Esophagus squamous epithelium (tissue), 5 donors: ENCODE measurements around the gene YIPF6. TPM values are rescaled to one million over a fixed set of nuclear protein-coding genes. Genes with fewer than 3 reads are reported as not detected.
"Not testable (repeated sequence)": the region's sequence is repeated elsewhere in the genome, so short reads cannot be mapped to it uniquely, and the experiment has no call there.

Source experiments
- DNase-seq: peaks from one replicate; lab custom pipeline; 2025; lab: John Stamatoyannopoulos, UW
- H3K27ac ChIP-seq, 4 donors: fragments of 200-600 bp; sonication (generic); one replicate each; pipeline ENCODE4 v1.5.1; 2016 to 2019; ENCODE audit warnings: mild to moderate bottlenecking in 1 of 4
- H3K27me3 ChIP-seq, 4 donors: fragments of 200-600 bp; sonication (generic); 1 replicate in 3 of 4; 2 replicates in 1 of 4; pipeline versions ENCODE4 v1.5.1 to v1.6.0; 2017 to 2021; ENCODE audit warnings: antibody characterized with exemption in 1 of 4
- H3K36me3 ChIP-seq, 3 donors: fragments of 200-600 bp; sonication (generic); one replicate each; pipeline ENCODE4 v1.5.1; 2016 to 2019
- H3K4me1 ChIP-seq, 3 donors: fragments of 200-600 bp; sonication (generic); one replicate each; pipeline ENCODE4 v1.5.1; 2017 to 2019
- H3K4me3 ChIP-seq, 4 donors: fragments of 200-600 bp; sonication (generic); 1 replicate in 3 of 4; 2 replicates in 1 of 4; pipeline ENCODE4 v1.5.1; 2016 to 2019; ENCODE audit warnings: mild to moderate bottlenecking in 2 of 4, moderate library complexity in 1 of 4
- H3K9me3 ChIP-seq, 3 donors: fragments of 200-600 bp; sonication (generic); one replicate each; pipeline ENCODE4 v1.5.1; 2016 to 2019
- POLR2A ChIP-seq, 4 donors: fragments of 450-650 bp; IDR thresholded peaks; one replicate each; pipeline ENCODE4 v1.6.1; 2017; ENCODE audit warnings: antibody characterized with exemption in 4 of 4, mild to moderate bottlenecking in 4 of 4, moderate library complexity in 3 of 4
- WGBS, 2 donors: methylation state at CpG; one replicate each; pipeline ENCODE4 v1.1.5; 2018; 5-methylcytosine and 5-hydroxymethylcytosine counted together
- intact Hi-C: fragments of 100-400 bp; cut with DNase I; formaldehyde crosslinking; loops from one replicate; pipeline ENCODE4 v1.15.0; 2022
- total RNA-seq, 4 donors: library from RNA; depleted of rRNA; stranded (reverse); fragments of >200 nt; gene quantifications; one replicate each; pipeline ENCODE4 v1.1.0, GENCODE V29; 2016
- TF ChIP-seq, protein P1 (sequence below), 6 experiments: fragments of 450-650 bp in 4 of 6; fragments of 200-600 bp in 2 of 6; sonication (generic) in 2 of 6; IDR thresholded peaks; one replicate each; pipeline ENCODE4 v1.5.1; 2016 to 2019; ENCODE audit warnings: antibody characterized with exemption in 6 of 6, mild to moderate bottlenecking in 4 of 6, moderate library complexity in 4 of 6
- donor health status: DM: yes; HTN: yes; CAD: no.

YIPF6 gene
- total RNA-seq, 4 donors from 2014 or later: 14.8 to 22.0 (median 18.2) TPM

DNA sequence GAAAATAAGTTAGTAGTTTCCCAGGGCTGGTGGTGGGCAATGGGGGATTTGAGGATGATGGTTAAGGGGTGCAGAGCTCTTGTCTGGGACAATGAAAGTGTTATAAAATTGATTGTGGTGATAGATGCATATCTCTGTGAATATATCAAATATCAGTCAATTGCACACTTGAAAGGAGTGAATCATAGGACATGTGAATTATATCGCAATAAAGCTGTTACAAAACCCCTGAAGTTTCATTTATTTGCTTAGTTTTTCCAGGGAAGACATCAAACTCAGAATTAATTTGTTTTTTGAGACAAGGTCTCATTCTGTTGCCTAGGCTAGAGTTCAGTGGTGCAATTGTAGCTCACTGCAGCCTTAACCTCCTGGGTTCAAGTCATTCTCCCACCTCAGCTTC, 17.9 kb upstream of the YIPF6 start:
- DNase-seq: no peak
- TF ChIP-seq, protein P1, sequence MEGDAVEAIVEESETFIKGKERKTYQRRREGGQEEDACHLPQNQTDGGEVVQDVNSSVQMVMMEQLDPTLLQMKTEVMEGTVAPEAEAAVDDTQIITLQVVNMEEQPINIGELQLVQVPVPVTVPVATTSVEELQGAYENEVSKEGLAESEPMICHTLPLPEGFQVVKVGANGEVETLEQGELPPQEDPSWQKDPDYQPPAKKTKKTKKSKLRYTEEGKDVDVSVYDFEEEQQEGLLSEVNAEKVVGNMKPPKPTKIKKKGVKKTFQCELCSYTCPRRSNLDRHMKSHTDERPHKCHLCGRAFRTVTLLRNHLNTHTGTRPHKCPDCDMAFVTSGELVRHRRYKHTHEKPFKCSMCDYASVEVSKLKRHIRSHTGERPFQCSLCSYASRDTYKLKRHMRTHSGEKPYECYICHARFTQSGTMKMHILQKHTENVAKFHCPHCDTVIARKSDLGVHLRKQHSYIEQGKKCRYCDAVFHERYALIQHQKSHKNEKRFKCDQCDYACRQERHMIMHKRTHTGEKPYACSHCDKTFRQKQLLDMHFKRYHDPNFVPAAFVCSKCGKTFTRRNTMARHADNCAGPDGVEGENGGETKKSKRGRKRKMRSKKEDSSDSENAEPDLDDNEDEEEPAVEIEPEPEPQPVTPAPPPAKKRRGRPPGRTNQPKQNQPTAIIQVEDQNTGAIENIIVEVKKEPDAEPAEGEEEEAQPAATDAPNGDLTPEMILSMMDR (IDR thresholded peaks at IDR 0.05): no peak
- TF ChIP-seq POLR2A (IDR thresholded peaks at IDR 0.05): no peak
- intact Hi-C loops: no loop called here
- Histone ChIP-seq H3K27ac (no peak overlapping the region), H3K27me3 (peaks cover 0 to 3% (median 0%) of the 10 kb centered on the region in 4 donors), H3K36me3 (no peaks in the 10 kb centered on the region), H3K4me3 (no peak overlapping the region), H3K4me1 (no peaks in the 10 kb centered on the region), H3K9me3 (no peaks in the 10 kb centered on the region)
- 77 to 86% methylated on average over 1 of the region's 1 CpG for WGBS, 2 donors

GRCh38 chrX:68486198-68486597, 12.7 kb upstream of the YIPF6 start:
- H3K4me1 ChIP-seq, intact Hi-C loops: not testable (repeated sequence)

GRCh38 chrX:68487254-68487653, 11.6 kb upstream of the YIPF6 start:
- H3K4me1 ChIP-seq: no peaks in the 10 kb centered on the region
- no peaks in the 10 kb centered on the region for H3K27me3 ChIP-seq
- DNase-seq: no peak
- no peak overlapping the region for H3K27ac ChIP-seq
- H3K9me3 ChIP-seq: no peaks in the 10 kb centered on the region
- TF ChIP-seq, protein P1 (IDR thresholded peaks at IDR 0.05): no peak
- no peak for TF ChIP-seq POLR2A (IDR thresholded peaks at IDR 0.05)
- H3K4me3 ChIP-seq: no peak overlapping the region
- no peaks in the 10 kb centered on the region for H3K36me3 ChIP-seq
- intact Hi-C loops: no loop called here
- 36 to 64% methylated on average over 4 of the region's 4 CpGs for WGBS, 2 donors

More at GRCh38 chrX:68486198-68486597, 12.7 kb upstream of the YIPF6 start:
- not testable (repeated sequence) for H3K9me3 ChIP-seq, DNase-seq, H3K36me3 ChIP-seq, H3K4me3 ChIP-seq, H3K27ac ChIP-seq, H3K27me3 ChIP-seq
- 100% methylated on average over 1 of the region's 3 CpGs; no CpG with 5 or more reads in 1 of the 2 donors for WGBS, 2 donors

DNA sequence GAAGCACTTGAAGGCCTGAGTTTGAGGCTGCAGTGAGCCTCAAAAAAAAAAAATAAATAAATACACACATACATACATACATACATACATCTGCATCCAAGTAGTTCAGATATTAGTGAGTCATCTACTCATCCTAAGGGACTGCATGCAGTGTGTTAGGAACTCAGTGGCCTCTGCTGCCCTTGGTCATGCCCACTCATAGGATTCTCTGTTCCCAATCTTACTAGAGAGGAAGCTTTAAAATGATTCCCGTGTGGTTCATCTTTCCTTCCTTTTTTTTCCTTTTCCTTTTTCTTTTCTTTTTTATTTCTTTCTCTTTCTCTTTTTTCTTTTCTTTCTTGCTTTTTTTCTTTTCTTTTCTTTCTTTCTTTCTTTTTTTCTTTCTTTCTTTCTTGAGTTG, 10.9 kb upstream of the YIPF6 start:
- H3K4me3 ChIP-seq: no peak overlapping the region
- H3K4me1 ChIP-seq: no peaks in the 10 kb centered on the region
- DNase-seq: no peak
- H3K9me3 ChIP-seq: no peaks in the 10 kb centered on the region
- WGBS, 2 donors: 50 to 92% methylated on average over 1 of the region's 1 CpG
- intact Hi-C loops: no loop called here
- H3K36me3 ChIP-seq: no peaks in the 10 kb centered on the region
- no peaks in the 10 kb centered on the region for H3K27me3 ChIP-seq
- no peak overlapping the region for H3K27ac ChIP-seq
- no peak for TF ChIP-seq POLR2A (IDR thresholded peaks at IDR 0.05)
- TF ChIP-seq, protein P1 (IDR thresholded peaks at IDR 0.05): no peak

DNA sequence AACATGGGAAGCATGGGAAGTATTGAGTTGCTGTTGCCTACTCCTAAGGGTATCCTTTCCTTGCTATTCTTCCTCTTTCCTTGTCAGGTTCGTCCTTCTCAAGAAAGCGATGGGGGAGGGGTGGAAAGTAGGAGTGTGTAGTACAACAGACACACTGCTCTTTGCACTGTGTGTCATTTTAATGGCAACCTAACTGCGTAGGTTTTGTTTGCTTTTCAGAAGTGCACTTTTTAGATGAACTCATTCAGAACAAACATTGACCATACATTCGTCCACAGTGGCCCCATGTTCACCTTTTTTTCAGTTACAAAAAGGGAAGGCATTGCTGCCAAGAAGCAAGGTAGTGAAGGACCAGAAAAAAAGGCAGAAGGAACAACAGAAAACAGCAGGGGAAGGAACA, 10.2 kb upstream of the YIPF6 start:
- H3K9me3 ChIP-seq: no peaks in the 10 kb centered on the region
- no peak for DNase-seq
- intact Hi-C loops: no loop called here
- no peak overlapping the region for H3K4me3 ChIP-seq
- H3K27ac ChIP-seq: no peak overlapping the region
- 52 to 68% methylated on average over 4 of the region's 4 CpGs for WGBS, 2 donors
- no peaks in the 10 kb centered on the region for H3K4me1 ChIP-seq
- H3K27me3 ChIP-seq: no peaks in the 10 kb centered on the region
- H3K36me3 ChIP-seq: no peaks in the 10 kb centered on the region
- TF ChIP-seq, protein P1 (IDR thresholded peaks at IDR 0.05): no peak
- TF ChIP-seq POLR2A (IDR thresholded peaks at IDR 0.05): no peak

GRCh38 chrX:68490644-68491043, 8.2 kb upstream of the YIPF6 start:
- Histone ChIP-seq H3K27ac (no peak overlapping the region), H3K27me3 (no peaks in the 10 kb centered on the region), H3K9me3 (no peaks in the 10 kb centered on the region), H3K4me3 (no peak overlapping the region), H3K36me3 (no peaks in the 10 kb centered on the region), H3K4me1 (no peaks in the 10 kb centered on the region)
- TF ChIP-seq POLR2A (IDR thresholded peaks at IDR 0.05): no peak
- TF ChIP-seq, protein P1 (IDR thresholded peaks at IDR 0.05): peak in 5 of 6 experiments; percentile 13 to 44 (median 21)
- DNase-seq: no peak
- intact Hi-C loops: no loop called here
